ENCODE results near the gene PTEN.
"Not testable (repeated sequence)": the region's sequence is repeated elsewhere in the genome, so short reads cannot be mapped to it uniquely, and the experiment has no call there.

The PTEN gene

GRCh38 chr10:87845624-87845998 lies 17.8 kb upstream of the PTEN start:
- no peak for DNase-seq (ENCODE audit: low read depth in 2 of 2)

DNA sequence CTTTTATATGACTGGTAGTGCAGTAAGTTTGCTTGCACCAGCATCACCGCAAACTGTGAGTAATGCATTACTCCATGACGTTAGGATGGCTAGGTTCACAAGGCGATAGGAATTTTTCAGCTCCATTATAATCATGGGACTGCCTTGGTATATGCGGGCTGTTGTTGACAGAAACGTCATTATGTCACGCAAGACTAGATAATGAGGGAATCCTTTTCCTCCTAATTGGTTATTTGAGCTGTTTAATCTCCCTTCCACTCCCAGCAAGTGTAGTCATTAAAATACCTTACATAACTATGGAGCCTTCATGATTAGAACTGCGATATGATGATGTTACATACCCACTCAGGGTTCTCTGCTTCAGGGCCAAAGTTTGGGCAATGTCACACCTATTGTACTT lies 17.4 kb upstream of the PTEN start:
- DNase-seq (ENCODE audit: low read depth in 2 of 2): no peak

DNA sequence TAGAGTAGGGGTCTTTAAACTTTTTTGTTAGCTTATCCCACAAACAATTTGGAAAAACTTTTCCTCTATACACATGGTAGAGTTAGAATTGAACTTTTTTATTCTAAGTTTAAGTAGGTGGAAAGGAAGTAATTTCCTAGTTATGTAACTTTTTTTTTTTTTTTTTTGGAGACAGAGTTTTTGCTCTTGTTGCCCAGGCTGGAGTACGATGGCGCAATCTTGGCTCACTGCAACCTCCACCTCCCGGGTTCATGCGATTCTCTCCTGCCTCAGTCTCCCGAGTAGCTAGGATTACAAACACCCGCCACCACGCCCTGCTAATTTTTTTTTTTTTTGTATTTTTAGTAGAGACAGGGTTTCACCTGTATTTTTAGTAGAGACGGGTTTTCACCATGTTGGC lies 16.7 kb upstream of the PTEN start:
- not testable (repeated sequence) for DNase-seq (ENCODE audit: low read depth in 2 of 2)

GRCh38 chr10:87847550-87847949 lies 15.9 kb upstream of the PTEN start:
- DNase-seq (ENCODE audit: low read depth in 2 of 2): no peak

GRCh38 chr10:87849001-87849400 lies 14.4 kb upstream of the PTEN start:
- no peak for DNase-seq (ENCODE audit: low read depth in 2 of 2)

GRCh38 chr10:87850742-87851205 lies 12.7 kb upstream of the PTEN start:
- no peak for DNase-seq (ENCODE audit: low read depth in 2 of 2)

GRCh38 chr10:87852089-87852488 lies 11.3 kb upstream of the PTEN start:
- DNase-seq (ENCODE audit: low read depth in 2 of 2): no peak

GRCh38 chr10:87855247-87855646 lies 8.2 kb upstream of the PTEN start:
- not testable (repeated sequence) for DNase-seq (ENCODE audit: low read depth in 2 of 2)

GRCh38 chr10:87855665-87856064 lies 7.8 kb upstream of the PTEN start:
- not testable (repeated sequence) for DNase-seq (ENCODE audit: low read depth in 2 of 2)

DNA sequence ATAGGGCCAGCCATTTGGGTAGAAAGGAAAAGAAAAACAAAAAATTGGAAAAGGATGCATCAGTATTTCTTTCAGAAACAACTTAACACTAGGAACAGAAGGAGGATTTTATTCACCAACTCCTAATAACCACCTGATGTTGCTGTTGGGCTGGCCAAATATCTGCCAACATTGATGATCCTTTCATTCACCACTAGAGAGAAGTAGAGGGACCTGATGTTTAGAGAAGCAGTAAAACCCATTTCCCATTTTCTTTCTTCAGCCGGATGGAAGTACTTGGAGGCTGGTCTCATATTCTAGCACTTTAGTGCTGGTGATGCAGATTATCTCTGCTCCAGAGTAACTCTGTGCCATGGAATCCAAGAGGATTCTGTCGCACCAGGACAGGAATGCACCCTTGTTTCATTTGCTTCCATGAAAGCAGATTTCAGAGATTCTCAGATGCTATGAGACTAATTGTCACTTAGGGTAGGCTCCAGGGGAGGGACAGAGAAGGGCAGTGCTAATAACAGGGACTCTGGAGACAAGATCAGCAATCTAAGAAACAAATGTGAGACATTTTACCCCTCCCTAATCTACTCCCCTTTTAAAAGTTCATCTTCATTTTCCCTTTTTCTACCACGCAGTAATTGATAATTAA lies 3.1 kb upstream of the PTEN start:
- DNase-seq (ENCODE audit: low read depth in 2 of 2): no peak

- DNase-seq (ENCODE audit: low read depth in 2 of 2): no peak
Measured at GRCh38 chr10:87860816-87861403, 2.5 kb upstream of the PTEN start.

GRCh38 chr10:87861566-87861952 lies 1.9 kb upstream of the PTEN start:
- DNase-seq (ENCODE audit: low read depth in 2 of 2): no peak

DNA sequence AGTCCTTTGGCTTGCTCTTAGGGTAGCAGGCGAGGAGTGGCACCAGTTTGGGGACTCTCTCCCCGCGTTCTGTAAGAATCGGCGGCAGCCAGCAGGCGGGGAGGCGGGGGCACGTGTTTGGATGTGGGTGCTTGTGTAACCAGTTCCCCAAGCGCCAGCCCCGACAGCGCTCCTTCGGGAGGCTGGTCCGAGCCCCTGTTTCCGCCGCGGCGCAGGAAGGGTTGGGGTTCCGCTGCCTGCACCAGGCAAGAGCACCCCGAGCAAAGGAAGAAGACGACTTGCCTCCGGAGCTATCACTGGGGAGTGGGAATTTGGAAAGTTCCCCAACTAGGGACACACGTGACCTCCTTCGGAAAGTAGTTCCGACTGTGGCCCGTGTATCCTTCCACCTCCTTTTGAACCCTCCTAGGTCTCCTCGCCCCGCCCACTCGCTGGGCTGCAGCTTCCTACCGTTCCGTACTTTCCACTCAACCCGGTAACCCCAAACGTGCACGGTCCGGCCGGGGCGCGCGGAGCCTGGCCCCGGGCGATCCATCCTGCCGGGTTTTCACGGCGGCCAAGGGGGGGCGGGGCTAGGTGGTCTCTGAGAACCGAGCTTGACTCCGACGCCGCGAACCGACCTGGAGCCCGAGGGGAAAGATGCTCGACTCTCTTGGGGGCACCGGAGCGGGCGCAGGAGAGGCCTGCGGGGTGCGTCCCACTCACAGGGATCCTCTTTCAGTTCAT lies 1.3 kb upstream of the PTEN start:
- peak; percentile 88 to 90 for DNase-seq (ENCODE audit: low read depth in 2 of 2)

DNA sequence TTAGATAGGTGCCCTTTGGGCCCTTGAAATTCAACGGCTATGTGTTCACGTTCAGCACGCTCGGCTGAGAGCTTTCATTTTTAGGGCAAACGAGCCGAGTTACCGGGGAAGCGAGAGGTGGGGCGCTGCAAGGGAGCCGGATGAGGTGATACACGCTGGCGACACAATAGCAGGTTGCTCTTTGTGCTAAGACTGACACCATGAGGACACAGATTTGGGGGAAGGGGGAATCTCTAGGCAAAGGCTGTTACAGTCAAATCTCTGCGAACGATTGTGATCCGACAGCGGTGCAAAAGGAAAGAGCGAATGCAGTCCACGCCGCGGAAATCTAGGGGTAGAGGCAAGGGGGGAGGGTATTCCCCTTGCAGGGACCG lies 759 bp upstream of the PTEN start:
- DNase-seq (ENCODE audit: low read depth in 2 of 2): peak in 1 of 2 donors; percentile 48

DNA sequence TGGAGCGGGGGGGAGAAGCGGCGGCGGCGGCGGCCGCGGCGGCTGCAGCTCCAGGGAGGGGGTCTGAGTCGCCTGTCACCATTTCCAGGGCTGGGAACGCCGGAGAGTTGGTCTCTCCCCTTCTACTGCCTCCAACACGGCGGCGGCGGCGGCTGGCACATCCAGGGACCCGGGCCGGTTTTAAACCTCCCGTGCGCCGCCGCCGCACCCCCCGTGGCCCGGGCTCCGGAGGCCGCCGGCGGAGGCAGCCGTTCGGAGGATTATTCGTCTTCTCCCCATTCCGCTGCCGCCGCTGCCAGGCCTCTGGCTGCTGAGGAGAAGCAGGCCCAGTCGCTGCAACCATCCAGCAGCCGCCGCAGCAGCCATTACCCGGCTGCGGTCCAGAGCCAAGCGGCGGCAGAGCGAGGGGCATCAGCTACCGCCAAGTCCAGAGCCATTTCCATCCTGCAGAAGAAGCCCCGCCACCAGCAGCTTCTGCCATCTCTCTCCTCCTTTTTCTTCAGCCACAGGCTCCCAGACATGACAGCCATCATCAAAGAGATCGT lies 598 bp downstream of the PTEN start:
- peak in 1 of 2 donors; percentile 10 for DNase-seq (ENCODE audit: low read depth in 2 of 2)

- DNase-seq (ENCODE audit: low read depth in 2 of 2): no peak
Measured at GRCh38 chr10:87864496-87865059, 1.2 kb downstream of the PTEN start.

GRCh38 chr10:87865241-87865881 lies 1.9 kb downstream of the PTEN start:
- no peak for DNase-seq (ENCODE audit: low read depth in 2 of 2)

DNA sequence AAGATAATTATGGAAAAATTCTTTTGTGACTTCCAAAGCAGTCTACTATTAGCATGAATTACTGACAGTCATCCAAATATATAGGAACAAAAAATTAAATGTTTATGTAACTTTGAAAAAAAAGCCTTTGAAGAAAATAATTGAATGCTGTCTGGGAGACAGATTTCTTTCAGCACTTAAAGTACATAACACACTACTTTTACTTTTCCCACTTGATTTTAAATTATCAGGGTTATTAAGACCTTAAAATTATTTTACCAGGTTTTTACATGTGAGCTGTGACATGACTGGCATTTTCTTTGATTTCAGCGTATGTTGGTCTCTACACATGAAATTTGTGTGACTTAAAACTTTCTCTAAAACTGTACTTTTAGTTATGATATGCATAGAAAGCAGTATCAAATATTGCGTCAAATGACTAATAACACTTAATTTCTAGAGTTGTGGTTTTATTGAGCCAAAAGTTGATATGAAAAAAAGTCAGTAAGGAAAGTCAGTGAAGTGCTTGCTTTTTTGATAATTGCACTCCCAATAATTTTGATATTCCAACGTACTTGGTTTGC lies 3.1 kb downstream of the PTEN start:
- no peak for DNase-seq (ENCODE audit: low read depth in 2 of 2)

DNA sequence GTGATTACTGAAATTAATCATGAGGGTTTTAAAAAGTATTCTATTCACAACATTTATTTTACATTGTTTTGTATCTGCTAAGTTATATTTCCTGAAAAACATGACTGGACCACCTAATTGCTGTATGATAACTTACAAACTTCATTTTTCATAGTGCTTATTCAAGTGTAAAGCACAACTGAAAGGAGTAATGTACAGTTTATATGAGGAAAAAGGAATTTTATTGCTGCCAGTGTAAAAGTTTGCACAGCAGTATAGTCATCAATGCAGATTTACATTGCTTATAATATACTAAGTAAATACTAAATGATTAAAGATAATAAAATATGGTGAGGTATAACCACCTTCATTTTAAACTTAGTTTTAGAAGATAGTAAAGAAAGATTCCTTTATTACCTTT lies 4.0 kb downstream of the PTEN start:
- DNase-seq (ENCODE audit: low read depth in 2 of 2): no peak

DNA sequence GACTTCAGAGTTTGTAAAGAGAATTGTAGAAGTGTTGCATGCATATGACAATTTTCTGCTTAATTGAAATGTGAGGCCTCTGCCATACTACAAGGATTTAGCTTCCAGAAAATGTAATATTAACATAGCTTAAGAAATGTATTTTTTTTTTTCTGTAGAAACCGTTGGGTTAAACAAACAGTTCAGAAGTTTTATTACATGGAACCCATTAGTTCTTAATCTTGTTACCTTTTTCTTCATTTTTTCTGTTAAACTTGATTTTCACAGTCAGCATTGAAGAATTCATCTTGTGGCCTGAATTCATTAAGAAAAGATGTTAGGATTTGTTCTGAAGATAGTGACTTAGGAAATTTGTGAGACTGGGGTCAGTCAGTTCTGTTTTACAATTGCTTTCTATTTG lies 4.9 kb downstream of the PTEN start:
- DNase-seq (ENCODE audit: low read depth in 2 of 2): no peak

GRCh38 chr10:87869139-87869538 lies 5.7 kb downstream of the PTEN start:
- not testable (repeated sequence) for DNase-seq (ENCODE audit: low read depth in 2 of 2)
